Measurements from ENCODE around the gene NHS.

DNA sequence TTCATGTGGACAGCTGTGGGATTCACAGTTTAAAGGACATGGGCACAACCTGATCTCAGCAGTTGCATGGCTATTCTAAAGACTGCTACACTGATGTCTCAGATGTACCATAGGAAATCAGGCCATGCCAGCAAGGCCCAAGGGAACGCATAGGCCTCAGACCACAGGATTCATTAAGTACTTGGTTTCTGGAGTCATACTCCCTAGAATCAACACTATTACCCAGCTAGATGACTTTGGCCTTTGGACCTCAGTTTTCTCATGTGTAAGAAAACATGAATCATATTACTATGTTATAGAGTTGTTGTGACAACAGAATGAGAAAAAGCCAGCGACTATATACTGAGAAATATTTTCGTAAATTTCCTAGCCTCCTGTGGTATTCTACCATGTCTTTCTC is 67.9 kb downstream of the NHS start:
- TF ChIP-seq, protein P1, sequence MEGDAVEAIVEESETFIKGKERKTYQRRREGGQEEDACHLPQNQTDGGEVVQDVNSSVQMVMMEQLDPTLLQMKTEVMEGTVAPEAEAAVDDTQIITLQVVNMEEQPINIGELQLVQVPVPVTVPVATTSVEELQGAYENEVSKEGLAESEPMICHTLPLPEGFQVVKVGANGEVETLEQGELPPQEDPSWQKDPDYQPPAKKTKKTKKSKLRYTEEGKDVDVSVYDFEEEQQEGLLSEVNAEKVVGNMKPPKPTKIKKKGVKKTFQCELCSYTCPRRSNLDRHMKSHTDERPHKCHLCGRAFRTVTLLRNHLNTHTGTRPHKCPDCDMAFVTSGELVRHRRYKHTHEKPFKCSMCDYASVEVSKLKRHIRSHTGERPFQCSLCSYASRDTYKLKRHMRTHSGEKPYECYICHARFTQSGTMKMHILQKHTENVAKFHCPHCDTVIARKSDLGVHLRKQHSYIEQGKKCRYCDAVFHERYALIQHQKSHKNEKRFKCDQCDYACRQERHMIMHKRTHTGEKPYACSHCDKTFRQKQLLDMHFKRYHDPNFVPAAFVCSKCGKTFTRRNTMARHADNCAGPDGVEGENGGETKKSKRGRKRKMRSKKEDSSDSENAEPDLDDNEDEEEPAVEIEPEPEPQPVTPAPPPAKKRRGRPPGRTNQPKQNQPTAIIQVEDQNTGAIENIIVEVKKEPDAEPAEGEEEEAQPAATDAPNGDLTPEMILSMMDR (IDR thresholded peaks at IDR 0.05), result no peak
- no peak for TF ChIP-seq POLR2AphosphoS5 (IDR thresholded peaks at IDR 0.05)
- no peak for TF ChIP-seq POLR2A (IDR thresholded peaks at IDR 0.05)
